ENCODE results near the gene SMYD3.

The SMYD3 gene

DNA sequence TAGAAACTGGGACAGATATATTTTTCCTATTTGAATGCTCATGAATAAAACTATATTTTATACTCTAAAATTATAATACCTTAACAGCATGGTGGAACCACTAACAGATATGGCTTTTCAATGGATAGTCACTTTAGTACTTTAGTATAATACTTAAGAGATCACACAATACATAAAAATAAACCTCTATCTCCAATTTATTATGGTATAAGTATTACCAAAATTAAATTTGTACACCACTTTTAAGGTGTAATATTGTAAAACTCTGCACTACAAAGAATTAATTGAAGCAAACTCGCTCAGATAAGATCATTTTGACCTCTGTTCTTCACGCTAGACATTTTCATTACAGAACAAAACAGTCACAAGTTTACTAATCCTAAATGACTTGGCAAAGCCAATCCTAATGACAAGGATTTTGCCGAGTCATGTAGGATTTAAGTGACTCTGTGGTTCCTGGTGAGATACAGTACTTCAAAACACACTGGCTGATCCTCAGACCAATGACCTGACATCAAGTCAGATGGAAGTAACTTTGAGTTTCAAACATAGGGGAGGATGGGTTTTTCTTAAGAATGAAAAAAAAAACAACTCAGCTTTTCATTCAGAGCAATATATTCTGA is 200.6 kb downstream of the SMYD3 start:
- DNase-seq (ENCODE audit: low read depth in 2 of 2): no peak

GRCh38 chr1:246304484-246305259 is 202.4 kb downstream of the SMYD3 start:
- no peak for DNase-seq (ENCODE audit: low read depth in 2 of 2)

- no peak for DNase-seq (ENCODE audit: low read depth in 2 of 2)
These were observed 204.3 kb downstream of the SMYD3 start for GRCh38 chr1:246302711-246303317.

- no peak for DNase-seq (ENCODE audit: low read depth in 2 of 2)
These were observed 204.8 kb downstream of the SMYD3 start for GRCh38 chr1:246302251-246302625.

GRCh38 chr1:246301553-246302250 is 205.4 kb downstream of the SMYD3 start:
- no peak for DNase-seq (ENCODE audit: low read depth in 2 of 2)

DNA sequence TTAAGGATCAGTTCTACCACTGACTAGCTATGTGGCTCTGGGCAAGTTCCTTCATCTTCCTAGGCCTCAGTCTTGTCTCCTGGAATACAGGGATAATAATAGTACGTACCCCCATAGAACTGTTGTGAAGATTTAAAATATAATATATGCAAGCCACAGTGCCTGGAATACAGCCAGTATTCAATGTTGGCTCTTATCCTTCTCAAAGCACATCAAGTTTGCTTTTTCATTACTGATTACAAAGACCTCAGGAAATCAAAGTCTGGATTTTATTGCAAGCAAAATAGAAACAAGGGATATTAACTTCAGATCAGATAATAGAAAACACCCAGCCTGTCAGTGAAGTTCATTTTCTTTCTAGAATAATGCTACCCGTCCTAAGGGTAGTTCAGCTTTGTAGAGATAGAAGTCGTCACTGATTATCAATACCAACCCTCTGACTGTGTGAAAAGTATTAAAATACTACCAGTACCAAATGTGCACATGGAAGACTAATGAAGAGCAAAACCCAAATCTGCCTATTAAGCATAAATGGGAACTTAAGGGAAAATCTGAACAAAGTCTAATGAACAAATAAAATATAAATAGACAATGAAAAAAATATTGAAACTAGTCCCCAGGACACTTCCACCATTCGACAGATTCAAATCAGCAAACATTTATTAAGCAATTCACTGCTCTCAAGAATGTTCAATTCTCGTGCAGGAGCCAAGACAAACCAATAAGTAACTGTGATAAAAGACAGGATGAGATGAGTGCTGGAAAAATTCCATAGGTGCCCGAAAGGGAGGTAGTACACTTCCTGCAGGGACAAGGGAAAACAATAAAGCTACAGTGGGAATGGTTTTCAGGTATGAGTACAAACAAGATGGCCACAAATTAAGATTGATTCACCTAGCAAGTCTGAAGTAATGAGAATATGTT is 206.2 kb downstream of the SMYD3 start:
- DNase-seq (ENCODE audit: low read depth in 2 of 2): no peak

- no peak for DNase-seq (ENCODE audit: low read depth in 2 of 2)
These were observed 209.5 kb downstream of the SMYD3 start for GRCh38 chr1:246297279-246298265.

DNA sequence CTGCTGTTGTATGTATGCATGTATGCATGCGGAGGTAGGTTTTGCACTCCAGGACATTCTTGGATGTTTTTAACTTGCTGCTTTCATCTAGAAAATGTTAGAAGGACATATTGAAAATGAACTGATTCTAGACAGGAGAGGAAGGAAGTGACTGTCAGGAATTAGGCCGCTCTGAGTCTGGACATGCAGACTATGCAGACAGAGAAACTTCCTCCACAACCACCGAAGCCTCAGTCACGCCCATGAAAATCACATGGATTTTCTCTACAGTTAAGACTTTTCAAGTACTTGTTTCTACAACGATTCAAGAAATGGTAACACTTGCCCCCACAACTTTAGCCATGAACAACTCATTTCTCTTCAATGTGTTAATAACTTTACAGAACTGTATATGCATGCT is 211.1 kb downstream of the SMYD3 start:
- no peak for DNase-seq (ENCODE audit: low read depth in 2 of 2)

DNA sequence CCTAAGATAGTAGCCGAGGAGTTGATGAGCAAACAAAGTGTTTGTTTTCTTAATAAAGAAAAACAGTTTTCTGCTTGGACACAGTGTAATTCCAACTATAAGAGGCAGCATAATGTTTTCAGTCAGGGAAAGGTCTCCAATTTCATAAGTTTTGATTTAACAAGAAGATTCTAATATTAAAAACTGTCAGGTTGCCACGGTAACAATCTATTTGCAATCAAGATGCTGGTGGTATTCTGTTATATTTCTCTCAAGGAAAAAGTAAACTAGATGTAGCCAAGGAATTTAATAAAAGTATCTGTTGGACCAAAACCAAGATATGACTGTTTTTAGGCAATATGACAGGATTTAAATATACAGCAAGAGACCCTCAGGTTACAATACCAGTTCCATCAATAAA is 211.7 kb downstream of the SMYD3 start:
- DNase-seq (ENCODE audit: low read depth in 2 of 2): no peak

DNA sequence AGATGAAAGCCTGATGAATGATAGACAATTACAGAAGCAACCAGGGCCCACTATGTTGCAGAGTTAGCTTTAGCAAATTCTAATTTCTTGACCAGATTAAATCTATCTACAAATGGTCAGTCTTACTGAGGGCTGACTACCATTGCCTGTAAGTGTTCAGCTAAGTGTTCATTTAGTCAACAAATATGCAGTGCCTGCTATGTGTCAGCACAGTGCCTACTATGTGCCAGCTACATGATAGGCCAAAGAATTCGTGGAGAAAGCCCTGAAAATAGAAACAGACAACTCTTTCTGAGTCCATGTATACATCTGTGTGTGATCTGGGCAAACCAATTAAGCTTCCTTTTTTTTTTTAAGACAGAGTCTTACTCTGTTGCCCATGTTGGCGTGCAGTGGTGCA is 212.8 kb downstream of the SMYD3 start:
- DNase-seq (ENCODE audit: low read depth in 2 of 2): no peak

- DNase-seq (ENCODE audit: low read depth in 2 of 2): no peak
These were observed 213.5 kb downstream of the SMYD3 start for GRCh38 chr1:246293366-246294121.

- no peak for DNase-seq (ENCODE audit: low read depth in 2 of 2)
These were observed 214.5 kb downstream of the SMYD3 start for GRCh38 chr1:246292571-246292970.

GRCh38 chr1:246291127-246291526 is 216.0 kb downstream of the SMYD3 start:
- DNase-seq (ENCODE audit: low read depth in 2 of 2): no peak

DNA sequence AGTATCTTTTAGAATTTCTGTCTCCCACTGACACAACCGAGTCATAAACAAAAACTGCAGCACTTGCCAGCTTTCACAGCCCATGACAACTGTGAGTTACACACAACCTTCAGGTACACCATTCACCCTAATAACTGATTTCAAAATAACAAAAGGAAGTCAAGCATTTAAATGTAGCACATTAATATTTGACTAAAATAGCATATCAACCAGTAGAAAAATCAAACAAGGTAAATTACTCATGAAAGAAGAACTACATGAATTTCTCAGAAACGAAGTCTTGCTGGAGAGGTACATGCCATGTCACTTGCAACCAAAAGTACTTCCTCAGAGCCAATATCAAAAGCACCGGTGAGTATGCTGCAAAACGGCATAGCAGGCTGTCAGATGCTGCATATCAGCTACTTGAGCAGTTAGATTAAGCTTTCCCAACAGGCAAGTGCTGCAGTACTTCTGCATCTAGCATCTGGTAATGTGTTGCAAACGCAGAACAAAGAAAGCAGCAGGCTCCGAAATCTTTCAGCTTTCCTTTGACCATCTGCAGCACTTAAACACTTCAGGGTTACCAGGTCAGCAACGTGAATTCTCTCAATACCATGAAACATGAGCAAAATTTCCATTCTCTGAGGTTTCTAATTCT is 223.2 kb downstream of the SMYD3 start:
- DNase-seq (ENCODE audit: low read depth in 2 of 2): no peak

- no peak for DNase-seq (ENCODE audit: low read depth in 2 of 2)
These were observed 225.4 kb downstream of the SMYD3 start for GRCh38 chr1:246281639-246282038.

DNA sequence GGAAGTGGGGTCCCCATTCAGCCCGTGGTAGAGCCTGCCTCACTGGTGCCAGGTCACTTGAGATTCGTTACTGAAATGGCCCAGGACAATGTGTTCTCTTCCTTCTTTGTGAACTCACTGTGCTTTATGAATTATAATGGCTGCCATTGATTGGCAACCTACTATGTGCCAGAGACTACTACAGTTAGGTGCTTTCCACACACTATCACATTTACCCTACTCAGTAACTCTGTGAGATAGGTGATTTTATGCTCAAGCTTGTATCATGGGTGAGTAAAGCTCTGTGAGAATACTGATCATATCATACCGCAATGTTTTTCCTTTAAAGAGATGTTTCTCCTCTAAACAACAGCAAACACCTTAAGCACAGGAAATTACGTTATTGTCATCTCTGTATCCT is 225.9 kb downstream of the SMYD3 start:
- no peak for DNase-seq (ENCODE audit: low read depth in 2 of 2)

DNA sequence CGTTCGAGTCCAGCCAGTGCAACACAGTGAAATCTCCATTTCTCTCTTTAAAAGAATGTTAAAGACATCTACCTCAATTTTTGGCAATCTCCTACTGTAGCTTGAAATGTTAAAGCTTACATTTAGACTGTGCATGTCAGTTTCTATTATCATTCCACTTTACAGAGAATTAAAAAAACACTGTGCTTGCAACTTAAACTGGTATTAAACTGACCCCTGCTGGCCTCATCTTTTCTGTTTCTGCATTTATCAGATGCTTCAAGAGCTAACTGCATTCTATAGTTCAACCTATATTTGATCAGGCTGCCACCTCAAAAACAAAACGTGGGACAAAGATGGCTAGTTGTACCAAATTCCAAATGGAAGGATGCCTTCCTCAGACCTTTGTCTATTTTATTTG is 226.5 kb downstream of the SMYD3 start:
- DNase-seq (ENCODE audit: low read depth in 2 of 2): no peak

- no peak for DNase-seq (ENCODE audit: low read depth in 2 of 2)
These were observed 227.7 kb downstream of the SMYD3 start for GRCh38 chr1:246279402-246279801.

GRCh38 chr1:246278371-246278770 is 228.7 kb downstream of the SMYD3 start:
- no peak for DNase-seq (ENCODE audit: low read depth in 2 of 2)

Measured in activated CD8-positive, alpha-beta memory T cell treated with anti-CD3 and anti-CD28 coated beads for 4 hours (primary cell).